Activated naive CD8-positive, alpha-beta T cell treated with anti-CD3 and anti-CD28 coated beads, Interleukin-2, amount 50 U/mL, for 24 hours (primary cell): ENCODE data around the gene MCM3AP.

Experiments
- ATAC-seq: fragments of 150-1000 bp; cut with Tn5 transposase; one replicate; pipeline ENCODE4 v1.10.0; 2021
- DNase-seq: peaks from one replicate; pipeline ENCODE4 v3.0.0; 2021
- H3K27ac Mint-ChIP-seq: one replicate; pipeline ENCODE4 v1.8.0; 2021; ENCODE audit warnings: mild to moderate bottlenecking, mixed read lengths
- H3K27me3 Mint-ChIP-seq: one replicate; pipeline ENCODE4 v1.8.0; 2021; ENCODE audit warnings: mixed read lengths
- H3K36me3 Mint-ChIP-seq: one replicate; pipeline ENCODE4 v1.8.0; 2021; ENCODE audit warnings: low read depth, mixed read lengths
- H3K4me1 Mint-ChIP-seq: one replicate; pipeline ENCODE4 v1.8.0; 2021; ENCODE audit warnings: mixed read lengths
- H3K4me3 Mint-ChIP-seq: one replicate; pipeline ENCODE4 v1.8.0; 2021; ENCODE audit warnings: mild to moderate bottlenecking, moderate library complexity, mixed read lengths
- H3K9me3 Mint-ChIP-seq: one replicate; pipeline ENCODE4 v1.8.0; 2021; ENCODE audit warnings: mixed read lengths

MCM3AP gene

DNA sequence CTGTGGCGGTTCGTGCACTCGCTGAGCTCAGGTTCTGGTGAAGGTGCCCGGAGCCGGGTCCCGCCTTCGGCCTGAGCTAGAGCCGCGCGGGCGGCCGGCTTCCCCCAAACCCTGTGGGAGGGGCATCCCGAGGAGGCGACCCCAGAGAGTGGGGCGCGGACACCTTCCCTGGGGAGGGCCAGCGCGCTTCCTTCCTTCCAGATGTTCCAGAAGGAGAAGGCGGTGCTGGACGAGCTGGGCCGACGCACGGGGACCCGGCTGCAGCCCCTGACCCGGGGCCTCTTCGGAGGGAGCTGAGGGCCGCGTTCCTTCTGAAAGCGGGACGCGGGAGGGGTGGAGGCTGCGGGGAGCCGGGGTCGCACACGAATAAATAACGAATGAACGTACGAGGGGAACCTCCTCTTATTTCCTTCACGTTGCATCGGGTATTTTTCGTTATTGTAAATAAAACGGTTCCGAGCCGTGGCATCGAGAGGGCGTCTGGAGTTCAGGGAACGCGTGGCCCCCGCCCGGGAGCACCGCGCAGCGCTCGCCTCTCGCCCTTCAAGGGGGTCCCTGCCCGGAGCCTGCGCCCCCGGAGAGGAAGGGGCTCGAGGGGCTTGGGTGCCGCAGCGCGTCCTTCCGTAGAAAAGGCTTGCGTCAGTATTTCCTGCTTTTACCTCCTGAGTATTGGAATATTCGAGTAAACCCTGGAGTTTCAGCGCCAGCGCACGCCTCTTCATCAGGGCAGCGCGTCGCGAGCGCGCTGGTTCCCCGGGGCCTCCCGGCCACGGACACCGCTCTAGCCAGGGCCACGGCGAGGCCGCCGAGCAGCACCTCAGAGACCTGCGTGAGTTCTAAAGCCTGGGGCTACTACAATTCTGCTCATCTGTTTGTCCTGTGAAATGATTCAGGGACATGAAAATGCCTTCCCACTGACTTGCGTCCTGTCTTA is 12.2 kb upstream of the MCM3AP start:
- peaks cover 15% of the 10 kb centered on the region for H3K36me3 Mint-ChIP-seq
- DNase-seq (peak; percentile 14), ATAC-seq (no peak)
- H3K27me3 Mint-ChIP-seq: peaks cover 4% of the 10 kb centered on the region
- H3K4me3 Mint-ChIP-seq: peak overlapping the region; percentile 57
- H3K27ac Mint-ChIP-seq: no peak overlapping the region
- no peaks in the 10 kb centered on the region for H3K9me3 Mint-ChIP-seq
- peaks cover 23% of the 10 kb centered on the region for H3K4me1 Mint-ChIP-seq

DNA sequence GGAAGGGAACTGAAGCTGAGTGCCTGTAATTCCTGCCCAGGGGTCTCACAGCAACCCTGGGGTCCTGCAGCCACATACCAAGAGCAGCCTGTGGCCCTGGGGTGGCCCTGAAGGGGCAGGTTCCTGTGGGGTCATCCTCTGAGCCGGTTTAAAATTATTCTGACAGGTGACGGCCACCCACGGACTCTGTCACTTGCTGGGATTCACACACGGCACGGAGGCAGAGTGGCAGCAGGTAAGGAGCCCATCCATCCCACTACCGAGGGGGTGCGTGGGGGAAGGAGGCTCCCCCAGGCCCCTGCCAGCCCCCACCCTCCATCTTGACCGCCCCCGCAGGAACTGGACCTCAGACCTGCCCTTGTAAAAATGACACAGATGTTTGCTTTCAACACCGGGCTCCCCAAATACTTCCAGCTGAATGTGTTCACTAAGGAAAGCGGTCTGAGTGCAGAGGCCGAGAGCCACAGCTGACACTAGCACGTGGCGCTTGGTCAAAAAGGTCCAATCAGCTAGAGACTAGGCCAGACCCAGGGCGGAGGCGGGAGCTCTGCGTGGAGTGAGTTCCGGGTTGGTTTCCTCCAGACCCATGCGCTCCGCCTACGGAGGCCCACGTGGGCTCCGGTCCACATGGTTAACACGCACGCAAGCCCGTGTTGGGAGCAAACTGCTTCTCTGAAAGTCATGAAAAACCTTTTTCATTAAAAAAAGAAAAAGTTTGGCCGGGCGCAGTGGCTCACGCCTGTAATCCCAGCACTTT is 10.8 kb upstream of the MCM3AP start:
- ATAC-seq (peak; percentile 78), DNase-seq (peak; percentile 71)
- H3K4me3 Mint-ChIP-seq: peak overlapping the region; percentile 64

DNA sequence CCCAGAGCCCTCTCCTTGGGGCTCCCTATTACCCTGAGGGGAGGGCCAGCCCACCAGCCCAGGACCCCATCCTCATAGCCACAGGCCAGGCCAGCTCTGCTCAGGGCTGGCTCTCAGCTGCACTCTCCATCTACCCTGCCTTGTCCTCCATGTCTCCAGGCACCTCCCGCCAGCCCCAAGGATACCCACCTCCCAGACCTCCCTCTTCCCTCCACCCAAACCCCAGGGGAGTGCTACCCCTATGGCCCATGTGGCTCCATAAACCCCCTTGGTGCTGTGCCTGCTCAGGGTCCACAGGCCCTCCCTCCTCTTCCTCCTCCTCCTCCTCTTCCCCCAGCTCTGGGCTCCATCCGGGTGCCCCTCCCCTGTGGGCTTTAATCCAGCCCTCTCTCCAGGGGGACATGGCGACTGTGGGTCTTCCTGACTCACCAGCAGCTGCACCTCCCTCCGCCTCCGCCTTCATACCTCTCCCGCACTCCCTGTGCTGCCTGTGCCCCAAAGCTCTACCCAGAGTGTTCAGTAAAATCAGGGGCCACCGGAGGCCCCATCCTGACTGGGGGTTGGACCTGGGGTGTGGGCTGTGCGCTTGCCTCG is 9.9 kb upstream of the MCM3AP start:
- peak; percentile 33 for ATAC-seq
- H3K4me3 Mint-ChIP-seq: no peak overlapping the region

More for the DNA sequence above, 10.8 kb upstream of the MCM3AP start:
- Mint-ChIP-seq H3K36me3 (peaks cover 21% of the 10 kb centered on the region), H3K9me3 (no peaks in the 10 kb centered on the region), H3K27ac (peak overlapping the region; percentile 81), H3K4me1 (peaks cover 23% of the 10 kb centered on the region), H3K27me3 (peaks cover 4% of the 10 kb centered on the region)

DNA sequence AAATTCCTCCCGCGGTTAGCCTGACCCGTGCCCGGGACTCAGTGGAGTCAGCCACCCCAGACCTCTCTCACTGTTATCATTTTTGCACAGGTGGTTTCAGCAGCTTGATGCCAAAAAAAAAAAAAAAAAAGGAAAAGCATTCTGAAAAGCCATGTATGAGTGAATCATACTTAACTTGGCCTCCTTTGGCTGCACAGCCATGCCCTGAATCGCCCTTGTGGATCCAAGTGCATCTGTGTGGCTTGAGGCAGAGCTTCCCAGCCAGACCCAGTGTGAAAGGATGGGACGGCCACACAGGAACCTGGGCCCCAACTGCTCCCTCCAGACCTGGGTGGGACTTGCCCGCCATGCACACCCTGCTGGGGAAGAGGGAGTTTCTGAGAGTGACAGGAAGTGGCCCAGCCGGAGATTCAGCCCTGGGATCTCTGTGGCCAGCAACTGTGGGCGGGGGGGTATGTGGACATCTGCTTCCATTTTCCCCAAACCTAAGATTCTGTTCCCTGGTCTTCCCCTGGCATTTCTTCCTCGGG is 9.3 kb upstream of the MCM3AP start:
- DNase-seq (no peak), ATAC-seq (no peak)
- Mint-ChIP-seq H3K4me3 (no peak overlapping the region), H3K27me3 (peaks cover 4% of the 10 kb centered on the region), H3K27ac (no peak overlapping the region), H3K9me3 (no peaks in the 10 kb centered on the region), H3K4me1 (peaks cover 27% of the 10 kb centered on the region), H3K36me3 (peaks cover 21% of the 10 kb centered on the region)

More for the DNA sequence above, 9.9 kb upstream of the MCM3AP start:
- H3K4me1 Mint-ChIP-seq: peaks cover 27% of the 10 kb centered on the region
- no peaks in the 10 kb centered on the region for H3K9me3 Mint-ChIP-seq
- H3K36me3 Mint-ChIP-seq: peaks cover 22% of the 10 kb centered on the region
- H3K27me3 Mint-ChIP-seq: peaks cover 4% of the 10 kb centered on the region
- H3K27ac Mint-ChIP-seq: no peak overlapping the region
- DNase-seq: no peak

DNA sequence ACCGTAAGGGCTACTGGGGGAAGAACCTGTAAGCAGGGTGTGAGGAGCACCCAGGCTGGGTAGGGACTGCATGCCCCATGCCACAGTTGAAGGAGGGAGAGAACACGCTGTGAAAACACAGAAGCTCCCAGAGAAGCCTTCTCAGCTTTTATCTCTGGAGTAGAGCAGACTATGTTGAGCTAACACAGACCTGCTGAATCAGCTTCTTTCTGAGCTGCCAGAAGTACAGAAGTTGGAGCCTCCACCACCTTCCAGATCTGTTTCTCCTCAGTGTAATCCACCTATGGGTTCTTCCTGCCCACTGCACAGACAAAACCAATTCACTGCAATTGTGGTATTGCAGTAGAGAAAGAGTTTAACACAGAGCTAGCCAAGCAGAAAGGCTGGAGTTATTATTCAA is 6.2 kb upstream of the MCM3AP start:
- Mint-ChIP-seq H3K4me1 (peaks cover 30% of the 10 kb centered on the region), H3K4me3 (no peak overlapping the region), H3K36me3 (peaks cover 11% of the 10 kb centered on the region), H3K27ac (no peak overlapping the region), H3K27me3 (no peaks in the 10 kb centered on the region), H3K9me3 (no peaks in the 10 kb centered on the region)
- ATAC-seq (no peak), DNase-seq (no peak)

DNA sequence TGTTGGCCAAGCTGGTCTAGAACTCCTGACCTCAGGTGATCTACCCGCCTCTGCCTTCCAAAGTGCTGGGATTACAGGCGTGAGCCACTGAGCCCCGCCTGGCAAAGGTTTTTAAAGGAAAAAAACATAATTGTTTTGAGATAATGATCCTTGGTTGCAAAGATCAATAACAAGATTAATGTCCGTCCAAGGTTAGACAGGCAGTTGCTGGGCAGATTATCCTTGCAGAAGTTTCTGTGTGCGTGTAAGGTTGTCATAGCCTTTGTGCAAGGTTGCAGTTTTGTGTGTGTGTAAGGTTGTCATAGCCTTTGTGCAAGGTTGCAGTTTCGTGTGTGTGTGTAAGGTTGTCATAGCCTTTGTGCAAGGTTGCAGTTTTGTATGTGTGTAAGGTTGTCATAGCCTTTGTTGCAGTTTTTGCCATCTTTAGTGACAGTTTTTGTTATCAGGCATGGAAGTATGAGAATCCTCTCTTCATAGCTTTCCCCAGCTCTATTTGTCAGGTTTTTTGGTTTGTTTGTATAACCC is 4.3 kb upstream of the MCM3AP start:
- Mint-ChIP-seq H3K9me3 (no peaks in the 10 kb centered on the region), H3K27me3 (no peaks in the 10 kb centered on the region), H3K27ac (no peak overlapping the region), H3K36me3 (peaks cover 16% of the 10 kb centered on the region), H3K4me1 (peaks cover 25% of the 10 kb centered on the region), H3K4me3 (no peak overlapping the region)
- ATAC-seq (no peak), DNase-seq (no peak)

DNA sequence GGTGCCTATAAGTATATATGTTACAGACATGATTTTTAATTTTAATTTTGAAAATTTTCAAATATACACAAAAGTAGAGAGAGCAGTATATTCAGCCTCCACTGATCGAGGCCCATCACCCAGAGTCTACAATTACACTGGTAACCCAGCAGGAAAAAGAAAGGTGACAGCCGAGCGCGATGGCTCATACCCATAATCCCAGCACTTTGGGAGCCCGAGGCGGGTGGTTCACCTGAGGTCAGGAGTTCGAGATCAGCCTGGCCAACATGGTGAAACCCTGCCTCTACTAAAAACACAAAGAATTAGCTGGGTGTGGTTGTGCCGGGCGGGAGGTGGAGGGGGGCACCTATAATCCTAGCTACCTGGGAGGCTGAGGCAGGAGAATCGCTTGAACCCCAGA is 2.1 kb upstream of the MCM3AP start:
- no peak overlapping the region for H3K27ac Mint-ChIP-seq
- no peak for ATAC-seq
- no peak for DNase-seq
- H3K27me3 Mint-ChIP-seq: no peaks in the 10 kb centered on the region
- H3K4me3 Mint-ChIP-seq: no peak overlapping the region
- H3K36me3 Mint-ChIP-seq: peaks cover 29% of the 10 kb centered on the region
- no peaks in the 10 kb centered on the region for H3K9me3 Mint-ChIP-seq
- H3K4me1 Mint-ChIP-seq: peaks cover 42% of the 10 kb centered on the region

DNA sequence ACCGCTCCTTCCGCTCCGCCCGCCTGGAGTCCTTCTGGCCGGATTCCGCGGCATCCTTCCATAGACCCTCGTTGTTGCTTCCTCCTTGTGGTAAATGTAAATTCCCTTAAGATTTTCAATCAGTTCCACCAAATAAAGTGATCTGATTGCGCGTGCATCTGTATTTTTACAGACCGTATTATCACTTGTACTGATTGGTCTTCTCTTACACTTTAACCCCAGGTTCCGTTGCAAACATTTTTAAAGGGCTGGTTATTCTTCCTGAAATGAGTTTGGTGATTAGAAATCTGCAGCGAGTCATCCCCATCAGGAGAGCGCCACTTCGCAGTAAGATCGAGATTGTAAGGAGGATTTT is 1.2 kb upstream of the MCM3AP start:
- Mint-ChIP-seq H3K4me1 (peaks cover 47% of the 10 kb centered on the region), H3K27ac (peak overlapping the region; percentile 94), H3K4me3 (peak overlapping the region; percentile 96), H3K9me3 (no peaks in the 10 kb centered on the region), H3K27me3 (no peaks in the 10 kb centered on the region), H3K36me3 (peaks cover 26% of the 10 kb centered on the region)
- ATAC-seq (no peak), DNase-seq (no peak)

DNA sequence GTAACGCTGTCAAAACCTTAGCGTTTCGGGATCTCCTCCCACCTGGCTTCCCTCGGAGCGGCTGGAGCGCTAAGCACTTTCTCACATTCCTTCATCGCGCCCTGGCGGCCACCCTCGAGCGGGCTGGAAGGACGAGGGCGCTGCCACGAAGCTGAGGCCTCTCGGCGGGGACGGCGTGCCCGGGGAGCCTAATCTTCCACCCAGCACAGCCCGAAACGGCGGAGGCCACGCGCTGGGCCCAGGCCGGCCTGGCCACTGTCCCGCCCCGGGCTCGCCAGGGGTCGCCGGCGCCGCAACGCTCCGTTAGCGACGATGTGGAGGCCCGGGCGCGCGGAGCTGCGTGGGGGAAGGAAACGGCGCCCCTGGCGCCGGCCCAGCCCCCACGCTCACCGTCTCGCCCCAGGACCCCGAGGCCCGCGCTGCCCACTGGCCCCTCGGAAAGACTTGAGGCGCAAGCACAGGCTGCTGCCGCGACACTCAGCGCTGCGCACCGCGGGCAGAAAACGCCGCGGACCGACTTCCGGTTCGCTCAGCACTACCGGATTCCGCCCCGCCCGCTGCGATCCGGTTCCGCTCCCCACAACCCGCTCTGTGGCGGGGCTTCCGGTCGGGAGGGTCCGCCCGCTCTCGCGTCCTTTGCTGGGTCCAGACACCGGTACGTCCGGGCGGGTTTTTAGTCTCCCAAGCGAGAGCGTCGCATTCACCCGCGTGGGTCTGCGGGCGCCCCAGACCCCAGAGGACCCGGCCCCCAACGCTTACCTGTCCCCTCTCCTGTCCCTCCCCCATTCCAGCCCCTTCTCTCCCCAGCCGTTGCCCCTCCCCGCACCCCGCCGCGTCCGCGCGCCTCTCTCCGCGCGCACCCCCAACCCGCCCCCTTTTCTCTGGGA is 593 bp upstream of the MCM3AP start, which contains the start of gene YBEY:
TSS of gene YBEY (plus strand) at position 582 of the 887 bp plus-strand sequence. CDS start 572 bp downstream, outside the sequence.
- Mint-ChIP-seq H3K27ac (peak within 1 kb of the TSS; percentile 94), H3K9me3 (no peaks in the 10 kb centered on the region), H3K27me3 (no peaks in the 10 kb centered on the region), H3K4me1 (peaks cover 51% of the 10 kb centered on the region), H3K4me3 (peak within 1 kb of the TSS; percentile 96), H3K36me3 (peaks cover 26% of the 10 kb centered on the region)
- DNase-seq (peak; percentile 91), ATAC-seq (peak; percentile 95)

DNA sequence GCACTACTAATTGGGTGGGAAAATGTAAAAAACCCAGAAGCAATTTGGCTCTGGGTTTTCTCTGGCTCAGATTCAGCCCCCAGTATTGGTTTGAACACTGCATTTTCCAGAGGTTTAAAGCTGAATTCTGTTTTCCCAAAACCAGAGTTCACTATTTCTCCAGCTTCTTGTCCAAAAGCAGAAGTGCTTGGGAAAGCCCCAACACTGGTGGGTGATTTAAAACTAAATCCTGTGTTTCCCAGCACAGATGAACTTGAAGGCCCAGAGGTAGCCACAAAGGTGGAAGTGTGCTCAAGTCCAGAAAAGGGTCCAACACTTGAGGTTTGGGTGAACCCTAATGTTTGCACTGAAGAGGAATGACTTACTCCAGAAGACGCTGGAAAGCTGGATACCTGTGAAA is 678 bp downstream of the MCM3AP start:
- H3K4me3 Mint-ChIP-seq: peak overlapping the region; percentile 96
- DNase-seq (no peak), ATAC-seq (no peak)
- peaks cover 30% of the 10 kb centered on the region for H3K36me3 Mint-ChIP-seq
- H3K4me1 Mint-ChIP-seq: peaks cover 50% of the 10 kb centered on the region
- H3K27ac Mint-ChIP-seq: peak overlapping the region; percentile 87
- H3K27me3 Mint-ChIP-seq: no peaks in the 10 kb centered on the region
- no peaks in the 10 kb centered on the region for H3K9me3 Mint-ChIP-seq

DNA sequence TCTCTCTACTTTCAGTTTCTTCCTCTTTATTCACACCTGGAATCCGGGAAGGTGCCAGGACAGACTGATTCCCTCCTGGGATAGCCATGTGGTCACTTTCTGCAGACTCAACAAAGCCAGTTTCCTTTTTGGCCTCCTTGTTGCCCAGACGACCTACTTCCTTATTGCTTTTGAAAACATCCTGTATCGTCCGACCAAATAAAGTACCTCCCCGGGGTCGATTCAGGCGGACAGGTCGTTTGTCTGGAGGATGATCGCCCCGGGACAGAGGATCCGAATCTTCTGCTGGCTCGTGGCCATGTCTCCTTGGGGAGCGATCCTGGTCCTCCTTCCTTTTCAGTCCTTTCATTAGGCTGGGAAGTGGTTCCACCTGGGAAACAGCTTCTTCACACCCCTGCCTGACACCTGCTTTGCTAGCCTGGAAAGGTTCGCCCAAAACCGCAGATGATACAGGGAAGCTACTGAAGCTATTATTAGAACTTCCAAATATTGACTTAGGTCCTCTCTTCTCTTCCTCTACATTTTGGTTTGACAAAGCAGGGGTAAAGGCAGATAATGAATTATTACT is 1.2 kb downstream of the MCM3AP start:
- peak overlapping the region; percentile 2 for H3K27ac Mint-ChIP-seq
- no peak for ATAC-seq
- no peak for DNase-seq

DNA sequence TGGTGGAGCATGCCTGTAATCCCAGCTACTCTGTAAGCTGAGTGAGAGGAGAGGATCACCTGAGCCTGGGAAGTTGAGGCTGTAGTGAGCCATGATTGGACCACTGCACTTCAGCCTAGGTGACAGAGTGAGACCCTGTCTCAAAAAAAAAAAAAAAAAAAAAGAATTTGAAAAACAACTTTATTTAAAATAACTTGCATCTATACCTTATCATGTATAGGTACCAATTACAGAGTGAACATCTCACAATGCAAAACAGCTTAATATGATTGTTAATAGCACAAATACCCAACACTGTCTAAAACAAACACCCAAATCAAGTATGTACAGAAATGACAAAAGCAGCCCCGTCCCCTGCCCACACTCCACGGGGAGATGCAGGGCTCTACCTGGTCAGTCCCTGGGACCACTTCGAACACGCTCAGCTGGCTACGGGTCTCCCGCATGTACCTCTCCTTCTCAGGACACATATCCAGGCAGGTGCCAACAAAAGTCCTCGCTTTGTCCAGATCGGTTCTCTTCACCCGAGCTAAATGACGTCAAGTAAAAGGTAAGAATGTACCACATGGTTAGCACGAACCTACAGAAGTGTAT is 10.5 kb downstream of the MCM3AP start:
- ATAC-seq (no peak), DNase-seq (no peak)
- Mint-ChIP-seq H3K36me3 (peaks cover 59% of the 10 kb centered on the region), H3K4me3 (no peak overlapping the region), H3K4me1 (no peaks in the 10 kb centered on the region), H3K27ac (no peak overlapping the region), H3K9me3 (no peaks in the 10 kb centered on the region), H3K27me3 (no peaks in the 10 kb centered on the region)

More for the DNA sequence above, 1.2 kb downstream of the MCM3AP start:
- H3K4me1 Mint-ChIP-seq: peaks cover 49% of the 10 kb centered on the region
- H3K4me3 Mint-ChIP-seq: peak overlapping the region; percentile 96
- H3K9me3 Mint-ChIP-seq: no peaks in the 10 kb centered on the region
- H3K36me3 Mint-ChIP-seq: peaks cover 31% of the 10 kb centered on the region
- H3K27me3 Mint-ChIP-seq: no peaks in the 10 kb centered on the region

DNA sequence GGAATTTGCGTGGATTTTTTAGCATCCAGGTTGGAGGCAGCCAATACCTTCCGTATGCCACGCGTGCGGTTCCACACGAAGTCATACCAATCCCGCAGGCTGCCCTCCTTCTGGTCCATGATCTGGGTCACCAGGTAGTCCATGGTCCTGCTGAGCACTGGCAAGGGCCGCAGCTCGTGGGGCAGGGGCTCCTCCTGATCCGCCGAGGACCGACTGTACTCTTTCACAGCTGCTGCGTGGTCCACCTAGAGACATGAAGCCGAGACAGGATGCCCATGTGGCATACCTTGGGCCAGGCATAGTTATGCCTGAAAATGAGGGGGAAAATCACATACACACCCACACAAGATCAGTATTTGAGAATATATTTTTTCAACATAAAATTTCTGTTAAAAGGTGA is 12.1 kb downstream of the MCM3AP start:
- H3K4me3 Mint-ChIP-seq: no peak overlapping the region
- DNase-seq (no peak), ATAC-seq (no peak)
- no peak overlapping the region for H3K27ac Mint-ChIP-seq
- no peaks in the 10 kb centered on the region for H3K4me1 Mint-ChIP-seq
- no peaks in the 10 kb centered on the region for H3K9me3 Mint-ChIP-seq
- no peaks in the 10 kb centered on the region for H3K27me3 Mint-ChIP-seq
- peaks cover 55% of the 10 kb centered on the region for H3K36me3 Mint-ChIP-seq
